ENCODE measurements around the gene CAP2.

DNA sequence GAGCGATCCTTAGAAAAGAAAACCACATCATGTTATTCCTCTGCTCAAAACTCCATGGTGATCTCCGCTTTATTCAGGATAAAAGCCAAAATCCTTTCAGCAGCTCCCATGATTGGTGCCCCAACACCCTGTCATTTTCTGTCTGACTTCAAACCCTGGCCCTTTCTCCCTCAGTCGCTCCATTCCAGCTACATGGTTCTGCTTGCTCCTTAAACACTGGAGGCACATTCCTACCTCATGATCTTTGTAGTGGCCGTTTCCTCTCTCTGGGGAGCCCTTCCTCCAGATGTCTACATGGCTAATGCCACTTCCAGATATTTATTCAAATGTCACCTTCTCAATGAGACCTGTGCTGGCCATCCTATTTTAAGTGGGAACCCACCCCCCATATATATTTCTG is 100.8 kb downstream of the CAP2 start:
- TF ChIP-seq TAF1 (IDR thresholded peaks at IDR 0.05; ENCODE audit: borderline replicate concordance, insufficient read depth, low read length): no peak
- TF ChIP-seq POLR2AphosphoS5 (IDR thresholded peaks at IDR 0.05; ENCODE audit: low read depth, low read length): no peak
- TF ChIP-seq, protein P1, sequence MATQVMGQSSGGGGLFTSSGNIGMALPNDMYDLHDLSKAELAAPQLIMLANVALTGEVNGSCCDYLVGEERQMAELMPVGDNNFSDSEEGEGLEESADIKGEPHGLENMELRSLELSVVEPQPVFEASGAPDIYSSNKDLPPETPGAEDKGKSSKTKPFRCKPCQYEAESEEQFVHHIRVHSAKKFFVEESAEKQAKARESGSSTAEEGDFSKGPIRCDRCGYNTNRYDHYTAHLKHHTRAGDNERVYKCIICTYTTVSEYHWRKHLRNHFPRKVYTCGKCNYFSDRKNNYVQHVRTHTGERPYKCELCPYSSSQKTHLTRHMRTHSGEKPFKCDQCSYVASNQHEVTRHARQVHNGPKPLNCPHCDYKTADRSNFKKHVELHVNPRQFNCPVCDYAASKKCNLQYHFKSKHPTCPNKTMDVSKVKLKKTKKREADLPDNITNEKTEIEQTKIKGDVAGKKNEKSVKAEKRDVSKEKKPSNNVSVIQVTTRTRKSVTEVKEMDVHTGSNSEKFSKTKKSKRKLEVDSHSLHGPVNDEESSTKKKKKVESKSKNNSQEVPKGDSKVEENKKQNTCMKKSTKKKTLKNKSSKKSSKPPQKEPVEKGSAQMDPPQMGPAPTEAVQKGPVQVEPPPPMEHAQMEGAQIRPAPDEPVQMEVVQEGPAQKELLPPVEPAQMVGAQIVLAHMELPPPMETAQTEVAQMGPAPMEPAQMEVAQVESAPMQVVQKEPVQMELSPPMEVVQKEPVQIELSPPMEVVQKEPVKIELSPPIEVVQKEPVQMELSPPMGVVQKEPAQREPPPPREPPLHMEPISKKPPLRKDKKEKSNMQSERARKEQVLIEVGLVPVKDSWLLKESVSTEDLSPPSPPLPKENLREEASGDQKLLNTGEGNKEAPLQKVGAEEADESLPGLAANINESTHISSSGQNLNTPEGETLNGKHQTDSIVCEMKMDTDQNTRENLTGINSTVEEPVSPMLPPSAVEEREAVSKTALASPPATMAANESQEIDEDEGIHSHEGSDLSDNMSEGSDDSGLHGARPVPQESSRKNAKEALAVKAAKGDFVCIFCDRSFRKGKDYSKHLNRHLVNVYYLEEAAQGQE (IDR thresholded peaks at IDR 0.05; ENCODE audit: insufficient read depth in 1 of 2, low read depth in 2 of 2, low read length in 2 of 2): no peak
- TF ChIP-seq SIN3A (IDR thresholded peaks at IDR 0.05; ENCODE audit: borderline replicate concordance, insufficient read depth, low read length): no peak
